ENCODE data around the gene HOXA7. TPM values are rescaled to one million over a fixed set of nuclear protein-coding genes. Genes with fewer than 3 reads are reported as not detected.

Gene HOXA7
- total RNA-seq, 1 experiment from 2014 or later: 2.6 TPM

DNA sequence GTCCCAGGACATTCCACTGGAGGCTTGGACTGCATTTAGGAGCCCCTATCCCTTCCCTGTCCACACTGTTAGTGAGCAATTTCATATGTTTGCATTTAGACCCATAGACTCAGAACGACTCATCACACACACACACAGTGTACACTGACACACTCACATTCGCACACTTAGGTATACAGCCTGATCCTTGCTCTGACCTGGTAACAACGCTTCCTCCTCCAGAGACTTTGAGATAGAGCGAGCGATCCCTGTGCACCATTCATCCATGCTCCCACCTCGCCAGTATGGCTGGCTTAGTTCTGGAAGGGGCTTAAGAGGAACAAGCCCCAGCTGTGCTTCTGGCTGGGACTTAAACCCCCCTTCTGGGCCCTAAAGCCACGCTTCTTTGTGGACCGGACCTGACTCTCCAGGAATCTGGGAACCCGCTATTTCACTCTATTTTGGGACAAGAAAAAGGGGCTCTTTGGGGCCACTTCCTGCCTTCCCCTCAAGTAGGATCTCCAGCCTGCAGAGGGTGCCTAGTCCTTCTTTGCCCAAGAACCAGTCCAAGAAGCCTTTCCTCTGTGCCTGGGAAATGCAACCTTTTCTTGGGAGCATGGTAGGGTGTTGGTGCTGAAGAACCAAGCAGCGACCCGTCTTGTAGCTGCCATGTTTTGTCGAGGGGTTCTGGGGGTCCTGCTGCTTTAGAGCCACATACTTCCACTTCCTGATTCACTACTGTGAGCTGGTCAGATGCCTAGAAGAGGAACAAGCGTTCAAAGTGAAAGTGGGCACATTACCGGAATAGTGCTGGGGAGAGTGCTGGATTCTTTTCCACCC, 44.5 kb upstream of the HOXA7 start:
- Histone ChIP-seq H3F3A (ENCODE audit: low read length, unreplicated experiment) (no peaks in the 10 kb centered on the region), H3K9ac (ENCODE audit: low read length) (peak overlapping the region; percentile 91), H3K9me3 (ENCODE audit: low read length) (no peaks in the 10 kb centered on the region), H3K9me2 (replicated peaks; ENCODE audit: low read length) (no peaks in the 10 kb centered on the region), H3K4me2 (ENCODE audit: low read length) (peak overlapping the region; percentile 94), H3K79me2 (ENCODE audit: low read length) (peaks cover 95% of the 10 kb centered on the region), H3K4me3 (ENCODE audit: low read length) (peak overlapping the region; percentile 75), H2AFZ (ENCODE audit: low read length) (peak overlapping the region; percentile 35), H3K36me3 (ENCODE audit: low read depth, low read length) (0 out of 2 replicates have a peak, but pooled peaks cover 6% of the 10 kb centered on the region), H3K27me3 (ENCODE audit: low read length) (no peaks in the 10 kb centered on the region), H4K20me1 (ENCODE audit: low read length) (peaks cover 12% of the 10 kb centered on the region; the same call in 1 of the 2 replicates), H3K27ac (ENCODE audit: low read length) (peak overlapping the region; percentile 92), H3K4me1 (ENCODE audit: insufficient read depth, low read length) (peaks cover 30% of the 10 kb centered on the region)
- POLR2A ChIA-PET (ENCODE audit: unreplicated experiment): interaction anchor here (0.9 to 1.0 kb wide), 3 partner anchors 12 to 538 kb away, joined by 3 to 24 read pairs (median 5); no protein-coding TSS in a partner anchor
- intact Hi-C loops (cut with micrococcal nuclease): loop anchor here (5.0 kb wide), 1 partner anchor 34 kb away; the partner anchor contains the start of gene HOXA9
- peak; percentile 57 for DNase-seq
- BruUV-seq (replicated peaks): TSS peak; percentile 73
- TF ChIP-seq EZH2phosphoT487 (IDR thresholded peaks at IDR 0.05; ENCODE audit: borderline replicate concordance, low read length) (no peak), EZH2 (IDR thresholded peaks at IDR 0.05; ENCODE audit: low read length, unreplicated experiment) (no peak)
- TF ChIP-seq, protein P1, sequence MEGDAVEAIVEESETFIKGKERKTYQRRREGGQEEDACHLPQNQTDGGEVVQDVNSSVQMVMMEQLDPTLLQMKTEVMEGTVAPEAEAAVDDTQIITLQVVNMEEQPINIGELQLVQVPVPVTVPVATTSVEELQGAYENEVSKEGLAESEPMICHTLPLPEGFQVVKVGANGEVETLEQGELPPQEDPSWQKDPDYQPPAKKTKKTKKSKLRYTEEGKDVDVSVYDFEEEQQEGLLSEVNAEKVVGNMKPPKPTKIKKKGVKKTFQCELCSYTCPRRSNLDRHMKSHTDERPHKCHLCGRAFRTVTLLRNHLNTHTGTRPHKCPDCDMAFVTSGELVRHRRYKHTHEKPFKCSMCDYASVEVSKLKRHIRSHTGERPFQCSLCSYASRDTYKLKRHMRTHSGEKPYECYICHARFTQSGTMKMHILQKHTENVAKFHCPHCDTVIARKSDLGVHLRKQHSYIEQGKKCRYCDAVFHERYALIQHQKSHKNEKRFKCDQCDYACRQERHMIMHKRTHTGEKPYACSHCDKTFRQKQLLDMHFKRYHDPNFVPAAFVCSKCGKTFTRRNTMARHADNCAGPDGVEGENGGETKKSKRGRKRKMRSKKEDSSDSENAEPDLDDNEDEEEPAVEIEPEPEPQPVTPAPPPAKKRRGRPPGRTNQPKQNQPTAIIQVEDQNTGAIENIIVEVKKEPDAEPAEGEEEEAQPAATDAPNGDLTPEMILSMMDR (conservative IDR thresholded peaks at IDR 0.05; ENCODE audit: low read depth, low read length): no peak
- CTCF ChIA-PET: interaction anchor here (2.2 to 2.3 kb wide), 2 partner anchors 405 kb away, joined by 20 to 29 read pairs; no protein-coding TSS in a partner anchor
- ATAC-seq: peak; percentile 6

- ChIA-PET CTCF (interaction anchor here (0.6 to 2.3 kb wide), 4 partner anchors 9 to 462 kb away, joined by 3 to 20 read pairs (median 4); no protein-coding TSS in a partner anchor), POLR2A (ENCODE audit: unreplicated experiment) (interaction anchor here (0.9 to 1.0 kb wide), 4 partner anchors 11 to 539 kb away, joined by 3 to 24 read pairs (median 4); no protein-coding TSS in a partner anchor)
- no TSS peak for BruUV-seq (replicated peaks)
- Histone ChIP-seq H3K36me3 (ENCODE audit: low read depth, low read length) (0 out of 2 replicates have a peak, but pooled peaks cover 6% of the 10 kb centered on the region), H3K9me3 (ENCODE audit: low read length) (no peaks in the 10 kb centered on the region), H2AFZ (ENCODE audit: low read length) (peak within 1 kb of the TSS; percentile 35), H3K9ac (ENCODE audit: low read length) (peak within 1 kb of the TSS; percentile 97), H3K79me2 (ENCODE audit: low read length) (peaks cover 95% of the 10 kb centered on the region), H4K20me1 (ENCODE audit: low read length) (peaks cover 12% of the 10 kb centered on the region; the same call in 1 of the 2 replicates), H3K4me1 (ENCODE audit: insufficient read depth, low read length) (peaks cover 34% of the 10 kb centered on the region), H3K4me2 (ENCODE audit: low read length) (peak within 1 kb of the TSS; percentile 99), H3F3A (ENCODE audit: low read length, unreplicated experiment) (no peaks in the 10 kb centered on the region), H3K9me2 (replicated peaks; ENCODE audit: low read length) (no peaks in the 10 kb centered on the region), H3K27me3 (ENCODE audit: low read length) (no peaks in the 10 kb centered on the region), H3K4me3 (ENCODE audit: low read length) (peak within 1 kb of the TSS; percentile 91), H3K27ac (ENCODE audit: low read length) (peak within 1 kb of the TSS; percentile 92)
- DNase-seq (peak; percentile 92), ATAC-seq (peak; percentile 59)
- intact Hi-C loops (cut with micrococcal nuclease): loop anchor here (5.0 kb wide), 3 partner anchors 33 to 892 kb away; partner anchors contain the start of genes HOXA9 and TAX1BP1
- TF ChIP-seq, protein P1 (conservative IDR thresholded peaks at IDR 0.05; ENCODE audit: low read depth, low read length): no peak
- no peak for TF ChIP-seq EZH2 (IDR thresholded peaks at IDR 0.05; ENCODE audit: low read length, unreplicated experiment)
- peak; percentile 94 for TF ChIP-seq EZH2phosphoT487 (IDR thresholded peaks at IDR 0.05; ENCODE audit: borderline replicate concordance, low read length)
These were observed 43.6 kb upstream of the HOXA7 start, which contains the start of gene HOXA13 for GRCh38 chr7:27199849-27200760. Gene HOXA13, minus strand, starts transcription at chr7:27200091. Its CDS starts 14 bp downstream, at chr7:27200077.

All from PC-3 (cell line).